Measurements from ENCODE around the gene TIMM8B. TPM values are rescaled to one million over a fixed set of nuclear protein-coding genes. Genes with fewer than 3 reads are reported as not detected.
A peak's percentile ranks its signal among the peaks of the same experiment; 100 is the strongest.

Gene TIMM8B
- total and polyA plus RNA-seq, 9 of the 15 experiments (the other 6 are each of a cell fraction or from before 2014, with no cell fraction given): 95.8 to 338 (median 145) TPM

- TF ChIP-seq CHD4 (IDR thresholded peaks at IDR 0.05; ENCODE audit: insufficient read depth, insufficient replicate concordance, low read depth, low read length, poor library complexity, severe bottlenecking): no peak
- peak; percentile 97 for TF ChIP-seq HDAC2 (IDR thresholded peaks at IDR 0.05)
- peak; percentile 92 for TF ChIP-seq TOE1 (IDR thresholded peaks at IDR 0.05; ENCODE audit: borderline replicate concordance)
- TF ChIP-seq TOE1 (CRISPR knock-in tag; IDR thresholded peaks at IDR 0.05; ENCODE audit: borderline replicate concordance, low read depth): no peak
- TF ChIP-seq STAG1 (CRISPR knock-in tag; IDR thresholded peaks at IDR 0.05; ENCODE audit: borderline replicate concordance): 0 out of 2 replicates have a peak, but pooled peaks have one; percentile 11
- 0 out of 2 replicates have a peak, but pooled peaks have one; percentile 43 for TF ChIP-seq ARID1B (IDR thresholded peaks at IDR 0.05)
- peak; percentile 84 for TF ChIP-seq KDM5B (IDR thresholded peaks at IDR 0.05; ENCODE audit: insufficient replicate concordance, low read depth, low read length)
- peak in 1 of 2 experiments; percentile 73; a peak in 1 of 4 replicates for TF ChIP-seq TEAD1 (CRISPR knock-in tag; IDR thresholded peaks at IDR 0.05)
- TF ChIP-seq PPARD (CRISPR knock-in tag; IDR thresholded peaks at IDR 0.05): no peak
- TF ChIP-seq PCBP2 (IDR thresholded peaks at IDR 0.05; ENCODE audit: low read depth, low read length, poor library complexity, severe bottlenecking): no peak
- TF ChIP-seq ELF1 (tag; IDR thresholded peaks at IDR 0.05): peak; percentile 79; the same call in 1 of the 2 replicates
- TF ChIP-seq UBTF (IDR thresholded peaks at IDR 0.05; ENCODE audit: borderline replicate concordance in 1 of 2, low read depth in 2 of 2, low read length in 2 of 2): 0 out of 4 replicates have a peak, but pooled peaks of 1 of the 2 experiments have one; percentile 47
- TF ChIP-seq MCM2 (IDR thresholded peaks at IDR 0.05; ENCODE audit: low read depth): no peak
- TF ChIP-seq ZC3H11A (IDR thresholded peaks at IDR 0.05; ENCODE audit: low read depth, low read length): no peak
- no peak for TF ChIP-seq CTCFL (IDR thresholded peaks at IDR 0.05; ENCODE audit: borderline replicate concordance, insufficient read depth, low read depth, low read length, poor library complexity, severe bottlenecking)
- TF ChIP-seq ZNF282 (CRISPR knock-in tag; IDR thresholded peaks at IDR 0.05): no peak
- TF ChIP-seq FOXK2 (conservative IDR thresholded peaks at IDR 0.05 in 1 of 2, IDR thresholded peaks at IDR 0.05 in 1 of 2; ENCODE audit: low read depth in 2 of 2): peak; percentile 89 to 90; a peak in 3 of 4 replicates
- TF ChIP-seq TGIF2 (CRISPR knock-in tag; IDR thresholded peaks at IDR 0.05): no peak
- no peak for TF ChIP-seq NUFIP1 (IDR thresholded peaks at IDR 0.05; ENCODE audit: partially characterized antibody)
- peak; percentile 90 to 96; a peak in 3 of 4 replicates for TF ChIP-seq ARNT (IDR thresholded peaks at IDR 0.05)
- 0 out of 2 replicates have a peak, but pooled peaks have one; percentile 11 for TF ChIP-seq MBD2 (IDR thresholded peaks at IDR 0.05; ENCODE audit: borderline replicate concordance, low read depth)
- 0 out of 2 replicates have a peak, but pooled peaks have one; percentile 72 for TF ChIP-seq ZZZ3 (IDR thresholded peaks at IDR 0.05)
- TF ChIP-seq CXXC5 (CRISPR knock-in tag; IDR thresholded peaks at IDR 0.05): peak; percentile 78
Observed at GRCh38 chr11:112073941-112074811, 12.4 kb downstream of the TIMM8B start, which contains the start of the genes NKAPD1 and PIH1D2 (continued).
